Heart left ventricle (tissue), 13 donors: ENCODE results near the gene SDR9C7.

Experiments
- CTCF ChIP-seq, 12 donors: fragments of 200-600 bp; sonication (generic) in 4 of 12; IDR thresholded peaks; one replicate each; pipeline versions ENCODE4 v1.5.0 to v1.8.0; 2018 to 2022; ENCODE audit warnings: antibody characterized with exemption in 12 of 12, mild to moderate bottlenecking in 5 of 12
- POLR2A ChIP-seq, 2 donors: fragments of 450-650 bp; IDR thresholded peaks; one replicate each; pipeline ENCODE4 v1.6.1; 2017; ENCODE audit warnings: antibody characterized with exemption in 2 of 2, mild to moderate bottlenecking in 2 of 2, moderate library complexity in 2 of 2
- donor health status: ischemic (EF 13 %, LVEDD 7.1; RV severe dilation, severe dysfunction).
- donor health status: DM: no; HTN: yes; CAD: no.
- donor health status: DM: no; HTN: no; CAD: no.
- donor health status: ischemic (EF 25% LVEDD 6.9; RV normal size, moderate dysfunction).
- donor health status: ischemic (EF 25% LVEDD 5.7; RV mildly dilated, moderate dysfunction).
- donor health status: ischemic (EF 35%, LVEDD 5.7; RV mildly dilated, moderate dysfunction).
- donor health status: nonischemic (EF 11% LVEDD 7.7; RV severe dilation, severe dysfunction).
- donor health status: DM: yes; HTN: yes; CAD: no.
- donor health status: PGD.
- donor health status: ischemic (EF 29% LVEDD 5.4; RV normal size, mild dysfunction).
- donor health status: nonischemic (EF 23%, LVEDD 6.1; RV moderate dilation, normal function).

DNA sequence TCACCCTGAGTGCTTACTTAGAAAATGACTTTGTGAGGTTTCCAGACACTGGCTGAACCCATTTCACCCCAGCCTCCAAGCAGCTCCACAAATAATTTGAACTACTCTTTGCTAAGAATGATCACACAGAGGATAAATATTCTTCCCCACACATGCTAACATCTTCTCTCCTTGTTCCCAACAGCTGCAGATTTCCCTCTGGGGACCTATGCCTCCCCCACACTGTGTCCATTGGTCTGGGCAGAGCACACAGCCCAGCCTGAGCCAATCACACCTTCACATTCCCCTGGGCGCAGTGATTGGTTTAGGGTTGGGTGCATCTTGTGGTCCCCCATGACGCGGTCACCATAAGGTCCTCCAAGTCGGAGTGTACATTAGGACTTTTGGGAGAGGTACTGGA lies 6.9 kb downstream of the SDR9C7 start:
- no peak for TF ChIP-seq CTCF (IDR thresholded peaks at IDR 0.05)
- TF ChIP-seq POLR2A (IDR thresholded peaks at IDR 0.05) = no peak
